ENCODE measurements around the gene CYB5R3.
"Not testable (repeated sequence)": the region's sequence is repeated elsewhere in the genome, so short reads cannot be mapped to it uniquely, and the experiment has no call there.

Gene CYB5R3

GRCh38 chr22:42577141-42577540 is 72.1 kb downstream of the CYB5R3 start:
- DNase-seq (ENCODE audit: extremely low read depth in 1 of 2, low read depth in 1 of 2): not testable (repeated sequence)

DNA sequence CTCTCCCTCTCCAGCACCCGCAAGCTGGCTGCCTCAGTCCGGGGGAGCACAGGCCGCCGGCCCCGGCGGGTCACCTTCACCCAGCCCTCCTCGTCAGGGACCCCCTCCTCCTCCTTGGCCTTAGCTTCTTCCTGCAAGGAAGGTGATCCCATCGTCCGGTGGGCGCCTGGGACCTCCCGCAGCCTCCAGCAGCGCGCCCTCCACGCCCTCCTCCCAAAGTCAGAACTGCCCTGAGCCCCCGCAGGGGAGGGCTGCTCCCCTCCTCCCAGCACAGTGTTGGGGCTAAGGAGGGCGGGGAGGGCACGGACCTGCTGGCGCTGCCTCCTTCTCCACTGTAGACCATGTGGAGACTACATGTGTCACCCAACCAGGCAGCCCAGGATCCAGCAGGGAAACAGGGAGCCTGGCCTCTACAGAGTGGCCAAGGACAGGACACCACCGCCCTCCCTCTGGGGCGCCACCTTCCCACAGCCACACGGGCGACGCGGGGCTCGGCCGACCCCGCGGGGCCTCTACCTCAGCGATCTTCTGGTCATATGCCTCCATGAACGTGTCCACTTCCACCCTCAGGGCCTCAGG is 73.1 kb downstream of the CYB5R3 start:
- DNase-seq (ENCODE audit: extremely low read depth in 1 of 2, low read depth in 1 of 2): not testable (repeated sequence)

DNA sequence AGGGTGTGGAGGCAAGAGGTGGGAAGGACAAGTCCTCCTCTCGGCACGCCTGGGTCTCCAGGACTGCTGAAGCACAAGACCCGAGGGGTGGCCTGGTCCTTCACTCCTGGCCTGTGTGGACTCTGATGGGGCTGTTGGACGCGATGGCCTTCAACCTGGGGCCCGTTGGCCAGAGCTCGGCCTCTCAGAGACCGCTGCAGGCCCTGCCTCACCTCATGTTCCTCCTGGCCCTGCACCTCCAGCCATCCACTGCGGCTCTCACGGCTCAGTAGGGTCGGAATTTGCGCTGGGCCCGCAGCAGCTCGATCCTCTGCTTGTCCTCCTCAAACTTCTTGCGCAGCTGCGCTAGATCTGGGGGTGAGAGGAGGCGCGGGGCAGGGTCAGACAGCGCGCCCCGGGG is 74.7 kb downstream of the CYB5R3 start:
- not testable (repeated sequence) for DNase-seq (ENCODE audit: extremely low read depth in 1 of 2, low read depth in 1 of 2)

GRCh38 chr22:42574046-42574445 is 75.1 kb downstream of the CYB5R3 start:
- DNase-seq (ENCODE audit: extremely low read depth in 1 of 2, low read depth in 1 of 2): not testable (repeated sequence)

DNA sequence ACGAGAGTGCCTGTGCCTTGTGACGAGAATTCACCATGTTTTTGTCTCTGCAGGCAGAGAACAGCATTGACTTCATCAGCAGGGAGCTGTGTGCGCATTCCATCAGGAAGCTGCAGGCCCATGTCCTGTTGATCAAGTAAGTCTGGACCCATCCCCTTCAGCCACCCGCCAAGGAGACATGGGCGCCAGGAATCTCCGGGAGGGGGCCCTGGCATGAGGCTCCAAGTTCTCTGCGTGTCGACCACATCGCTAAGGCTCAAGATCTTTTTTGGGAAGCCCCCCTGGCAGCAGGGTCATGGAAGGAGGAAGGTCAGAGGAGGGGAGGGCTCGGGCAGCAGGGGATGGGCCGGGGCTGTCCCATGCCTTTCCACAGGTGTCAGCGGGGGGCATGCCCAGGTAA is 78.1 kb downstream of the CYB5R3 start:
- DNase-seq (ENCODE audit: extremely low read depth in 1 of 2, low read depth in 1 of 2): not testable (repeated sequence)

DNA sequence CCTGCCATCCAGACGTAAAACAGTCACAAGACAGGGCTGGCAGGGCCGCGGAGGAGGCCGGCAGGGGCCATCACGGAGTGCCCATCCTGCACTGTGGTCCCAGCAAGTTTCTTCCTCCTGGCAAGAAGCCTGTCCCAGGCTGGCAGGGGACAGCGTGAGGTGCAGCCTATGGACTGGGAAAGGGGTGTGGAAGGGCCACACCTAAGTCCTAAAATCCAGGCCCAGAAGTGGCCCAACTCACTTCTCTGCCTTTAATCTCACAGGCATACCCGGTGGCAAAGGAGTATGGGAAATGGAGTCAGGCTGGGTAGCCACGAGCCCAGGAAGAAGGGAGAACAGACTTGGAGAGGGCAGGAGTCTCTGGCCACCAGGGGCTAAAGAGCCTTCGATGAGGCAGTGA is 78.6 kb downstream of the CYB5R3 start:
- not testable (repeated sequence) for DNase-seq (ENCODE audit: extremely low read depth in 1 of 2, low read depth in 1 of 2)

GRCh38 chr22:42567950-42568349 is 81.2 kb downstream of the CYB5R3 start:
- DNase-seq (ENCODE audit: extremely low read depth in 1 of 2, low read depth in 1 of 2): not testable (repeated sequence)

Data from stimulated activated CD8-positive, alpha-beta memory T cell treated with anti-CD3 and anti-CD28 coated beads, Interleukin-7, amount 100 ng/mL, for 48 hours (primary cell).